ENCODE results near the gene GTPBP3.
A peak's percentile ranks its signal among the peaks of the same experiment; 100 is the strongest.

The GTPBP3 gene

GRCh38 chr19:17346109-17346671 lies 8.8 kb downstream of the GTPBP3 start:
- TF ChIP-seq CTCF (IDR thresholded peaks at IDR 0.05; ENCODE audit: control insufficient read depth, insufficient read depth, low read depth, low read length, missing control alignments): peak; percentile 91
- H3K4me3 ChIP-seq (ENCODE audit: control insufficient read depth, low read depth, low read length): no peak overlapping the region
- DNase-seq (ENCODE audit: low read depth): no peak

- no peak overlapping the region for H3K4me3 ChIP-seq (ENCODE audit: control insufficient read depth, low read depth, low read length)
- DNase-seq (ENCODE audit: low read depth): no peak
- no peak for TF ChIP-seq CTCF (IDR thresholded peaks at IDR 0.05; ENCODE audit: control insufficient read depth, insufficient read depth, low read depth, low read length, missing control alignments)
These were observed 10.0 kb downstream of the GTPBP3 start for GRCh38 chr19:17347361-17347760.

- H3K4me3 ChIP-seq (ENCODE audit: control insufficient read depth, low read depth, low read length): no peak overlapping the region
- no peak for TF ChIP-seq CTCF (IDR thresholded peaks at IDR 0.05; ENCODE audit: control insufficient read depth, insufficient read depth, low read depth, low read length, missing control alignments)
- DNase-seq (ENCODE audit: low read depth): no peak
These were observed 10.5 kb downstream of the GTPBP3 start for GRCh38 chr19:17347877-17348276.

- DNase-seq (ENCODE audit: low read depth): no peak
- no peak for TF ChIP-seq CTCF (IDR thresholded peaks at IDR 0.05; ENCODE audit: control insufficient read depth, insufficient read depth, low read depth, low read length, missing control alignments)
- peak overlapping the region; percentile 16; the same call in 1 of the 2 replicates for H3K4me3 ChIP-seq (ENCODE audit: control insufficient read depth, low read depth, low read length)
These were observed 11.3 kb downstream of the GTPBP3 start for GRCh38 chr19:17348700-17349099.

- DNase-seq (ENCODE audit: low read depth): no peak
- no peak overlapping the region for H3K4me3 ChIP-seq (ENCODE audit: control insufficient read depth, low read depth, low read length)
- no peak for TF ChIP-seq CTCF (IDR thresholded peaks at IDR 0.05; ENCODE audit: control insufficient read depth, insufficient read depth, low read depth, low read length, missing control alignments)
These were observed 14.6 kb downstream of the GTPBP3 start for GRCh38 chr19:17351815-17352435.

- no peak overlapping the region for H3K4me3 ChIP-seq (ENCODE audit: control insufficient read depth, low read depth, low read length)
- no peak for DNase-seq (ENCODE audit: low read depth)
- no peak for TF ChIP-seq CTCF (IDR thresholded peaks at IDR 0.05; ENCODE audit: control insufficient read depth, insufficient read depth, low read depth, low read length, missing control alignments)
These were observed 15.4 kb downstream of the GTPBP3 start for GRCh38 chr19:17352608-17353280.

All from AG09309 (cell line).